Stimulated activated CD8-positive, alpha-beta memory T cell treated with anti-CD3 and anti-CD28 coated beads, Interleukin-12 subunit alpha, Interleukin-12 subunit beta, amount 100 ng/mL, for 24 hours (primary cell): ENCODE results near the gene HIVEP2.

Source experiments
- DNase-seq: peaks from one replicate; pipeline ENCODE4 v3.0.0-alpha.2; 2020; ENCODE audit errors: extremely low read depth

The HIVEP2 gene

DNA sequence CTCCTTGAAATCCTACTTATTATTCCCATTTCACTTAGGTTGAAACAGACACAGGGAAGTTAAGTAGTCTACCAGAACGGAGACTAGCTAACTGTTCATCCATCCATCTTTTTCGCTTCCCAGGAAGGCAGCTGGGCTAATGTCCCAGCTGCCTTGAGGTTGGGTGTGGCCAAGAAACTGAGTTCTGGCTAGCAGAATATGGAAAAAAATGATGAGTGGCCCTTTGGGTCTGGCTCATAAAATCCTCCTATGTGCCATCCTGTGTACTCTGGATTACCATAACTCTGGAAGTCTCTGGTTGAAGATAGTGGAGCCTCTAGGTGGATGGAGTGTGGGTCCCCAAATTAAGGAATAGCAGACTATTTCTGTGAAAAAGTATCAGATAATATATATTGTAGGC, 206.2 kb downstream of the HIVEP2 start:
- DNase-seq: no peak

DNA sequence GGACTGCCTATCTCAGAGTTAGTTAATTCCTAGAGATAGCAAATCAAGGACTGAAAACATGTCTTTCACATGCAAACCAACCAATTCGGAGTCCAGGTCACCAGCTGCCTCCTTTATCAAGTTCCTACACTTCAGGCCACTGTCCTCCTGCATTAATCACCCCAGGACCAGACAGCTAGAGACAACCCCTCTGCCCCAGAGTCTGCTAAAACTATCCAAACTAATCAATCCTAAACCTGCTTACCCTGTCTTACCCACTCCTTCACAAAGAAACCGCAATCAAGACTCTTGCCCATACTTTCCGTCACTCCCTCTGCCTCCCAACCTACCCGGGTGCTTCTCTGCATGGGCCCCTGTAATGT, 207.0 kb downstream of the HIVEP2 start:
- DNase-seq: no peak

DNA sequence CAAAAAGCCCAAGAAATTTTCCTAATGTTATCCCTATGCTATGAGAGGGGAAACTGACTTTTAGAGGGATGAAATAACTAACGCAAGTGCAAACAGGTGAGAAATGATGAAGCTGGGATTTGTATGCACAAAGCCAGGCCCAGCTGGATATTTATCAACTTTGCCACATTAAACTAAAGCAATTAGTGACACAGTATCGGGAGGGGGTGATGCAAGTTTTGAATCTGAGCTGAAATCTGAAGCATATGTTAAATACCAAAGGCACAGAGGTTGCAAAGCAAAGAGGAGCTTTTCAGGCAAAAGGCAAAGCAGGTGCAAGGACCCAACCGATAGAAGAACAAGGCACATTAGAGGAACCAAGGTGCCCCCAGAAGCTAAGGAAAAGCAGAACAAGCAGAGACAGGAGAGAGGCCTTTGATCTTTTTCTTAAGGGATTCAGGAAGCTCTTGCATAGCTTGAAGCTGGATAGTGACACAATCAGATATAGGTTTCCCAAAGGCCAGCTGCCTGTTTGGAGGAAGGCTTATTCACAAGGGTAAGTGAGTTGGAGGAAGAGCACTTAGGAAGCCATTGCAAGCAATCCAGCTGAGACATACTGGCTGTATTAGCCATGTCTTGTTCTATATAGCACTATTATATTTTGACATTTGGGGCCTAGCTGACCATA, 207.5 kb downstream of the HIVEP2 start:
- no peak for DNase-seq

DNA sequence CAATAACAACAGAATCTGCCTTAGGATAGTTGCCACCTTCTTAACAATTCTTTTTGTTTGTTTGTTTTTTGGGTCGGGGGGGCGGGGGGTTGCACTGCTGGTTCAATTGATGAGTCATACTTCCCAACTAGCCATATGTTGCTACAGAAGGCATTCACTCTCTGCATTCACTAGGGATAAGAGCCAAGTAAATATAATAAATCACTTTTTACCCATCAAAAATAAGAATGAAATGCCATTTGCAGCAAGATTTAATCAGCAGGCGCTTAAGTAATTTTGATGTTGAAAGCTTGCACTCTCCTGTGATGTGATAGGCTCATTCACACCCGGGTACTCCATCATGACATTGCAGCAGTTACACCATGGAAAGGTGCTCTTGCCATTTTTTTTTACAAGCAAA, 209.8 kb downstream of the HIVEP2 start:
- no peak for DNase-seq

DNA sequence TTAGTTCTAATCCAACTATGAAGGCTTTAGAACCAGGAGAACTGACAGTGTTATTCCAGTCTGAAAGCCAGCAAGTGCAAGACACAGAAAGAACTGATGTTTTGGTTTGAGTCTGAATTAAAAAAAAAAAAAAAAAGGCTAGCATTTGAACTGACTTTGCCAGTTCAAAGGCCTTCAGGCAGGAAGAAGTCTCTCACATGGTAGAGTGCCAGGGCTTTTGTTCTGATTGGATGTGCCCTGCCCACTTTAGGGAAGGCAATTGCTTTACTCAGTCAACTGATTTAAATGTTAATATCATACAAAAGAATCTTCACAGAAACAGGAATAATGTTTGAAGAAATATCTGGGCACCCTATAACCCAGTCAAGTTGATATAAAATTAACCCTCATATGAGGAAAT, 212.2 kb downstream of the HIVEP2 start:
- no peak for DNase-seq

DNA sequence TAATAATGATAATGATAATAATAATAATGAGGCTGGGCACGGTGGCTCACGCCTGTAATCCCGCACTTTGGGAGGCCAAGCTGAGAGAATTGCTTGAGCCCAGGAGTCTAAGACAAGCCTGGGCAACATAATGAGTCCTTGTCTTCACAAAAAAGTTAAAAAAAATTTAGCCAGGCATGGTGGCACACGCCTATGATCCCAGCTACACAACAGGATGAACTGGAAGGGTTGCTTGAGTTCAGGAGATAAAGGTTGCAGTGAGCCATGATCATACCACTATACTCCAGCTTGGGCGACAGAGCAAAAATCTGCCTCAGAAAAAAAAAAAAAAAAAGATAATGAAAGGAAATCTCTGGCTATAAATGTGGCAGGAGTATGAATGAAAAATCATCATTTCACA, 213.4 kb downstream of the HIVEP2 start:
- no peak for DNase-seq

DNA sequence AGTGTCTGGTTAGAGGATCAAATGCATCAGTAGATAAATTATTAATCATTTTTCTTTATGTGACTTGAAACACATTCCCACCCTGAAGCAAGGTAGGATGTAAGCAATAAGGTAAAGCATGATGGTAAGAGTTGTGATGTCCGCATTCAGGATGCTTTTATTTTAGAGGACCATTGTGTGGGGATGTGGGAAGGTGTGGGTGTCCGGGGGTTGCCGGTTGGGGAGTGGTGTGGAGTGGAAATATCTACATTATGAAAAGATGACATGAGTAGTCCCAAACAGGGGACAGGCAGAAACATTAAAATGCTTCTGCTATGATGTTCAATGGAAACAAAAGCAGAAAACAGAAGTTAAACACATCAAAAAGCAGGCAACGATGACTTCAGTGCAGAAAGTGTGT, 215.4 kb downstream of the HIVEP2 start:
- DNase-seq: no peak

DNA sequence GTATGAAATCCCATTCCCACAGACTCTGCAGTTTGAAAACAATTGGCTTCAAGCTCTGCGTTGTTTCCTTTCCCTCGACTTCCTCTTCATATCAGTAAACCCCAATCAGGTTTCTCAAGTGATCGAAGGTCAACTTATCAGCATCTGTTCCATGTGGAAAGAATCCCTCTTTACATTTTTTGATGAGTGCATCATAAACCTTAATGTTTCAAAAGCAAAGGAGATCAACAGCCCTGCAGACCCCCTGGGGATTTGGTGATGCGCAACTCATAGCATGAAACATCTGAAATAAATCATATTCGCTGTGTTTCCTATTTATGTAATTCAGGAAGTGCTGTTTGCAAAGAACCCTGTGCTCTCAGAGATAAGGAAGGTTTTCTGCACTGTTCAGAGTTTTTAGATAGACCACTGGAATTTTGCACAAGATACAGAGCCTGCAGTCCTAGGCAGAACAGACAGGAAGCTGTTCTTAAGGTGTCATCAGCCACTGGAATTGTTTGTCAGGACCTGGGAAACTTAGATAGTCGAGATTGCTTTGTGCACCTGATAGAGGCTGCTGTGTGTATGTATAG, 216.0 kb downstream of the HIVEP2 start:
- DNase-seq: no peak

DNA sequence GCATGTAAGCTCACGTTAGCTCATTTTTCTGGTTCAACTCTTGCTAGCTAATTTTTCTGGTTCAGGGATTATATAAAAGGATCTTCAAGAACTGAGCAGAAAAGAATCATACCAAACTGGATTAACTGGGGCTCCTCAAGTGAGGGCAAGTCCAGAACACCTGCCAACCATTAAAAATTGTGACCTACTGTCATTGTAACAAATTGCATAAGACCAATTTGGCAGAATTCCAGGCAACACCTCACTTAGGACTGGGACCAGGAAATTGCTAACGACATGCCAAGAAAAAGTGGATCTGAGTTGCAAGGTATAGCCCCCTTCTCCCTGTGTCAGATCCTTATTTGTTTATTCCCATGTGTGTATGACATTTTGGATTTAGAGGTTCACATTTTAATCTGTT, 216.6 kb downstream of the HIVEP2 start:
- DNase-seq: no peak

DNA sequence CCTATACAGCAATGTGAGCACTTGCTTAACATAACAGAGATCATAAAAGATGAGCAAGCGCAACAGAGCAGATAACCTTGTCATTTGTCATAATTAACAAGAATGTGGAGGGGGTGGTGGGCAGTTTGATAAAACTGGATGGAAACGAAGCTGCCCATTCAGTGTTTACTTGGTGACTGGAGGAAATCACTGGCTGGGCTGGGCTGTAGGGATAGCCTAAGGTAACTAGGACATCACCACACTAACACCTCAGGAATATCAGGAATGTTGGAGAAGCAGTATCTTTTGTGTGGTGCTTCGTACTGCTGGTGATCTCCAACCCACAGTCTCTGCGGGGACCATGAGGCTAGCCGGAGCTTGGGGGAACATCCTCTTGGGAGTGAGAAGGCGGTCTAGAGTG, 218.4 kb downstream of the HIVEP2 start:
- no peak for DNase-seq

DNA sequence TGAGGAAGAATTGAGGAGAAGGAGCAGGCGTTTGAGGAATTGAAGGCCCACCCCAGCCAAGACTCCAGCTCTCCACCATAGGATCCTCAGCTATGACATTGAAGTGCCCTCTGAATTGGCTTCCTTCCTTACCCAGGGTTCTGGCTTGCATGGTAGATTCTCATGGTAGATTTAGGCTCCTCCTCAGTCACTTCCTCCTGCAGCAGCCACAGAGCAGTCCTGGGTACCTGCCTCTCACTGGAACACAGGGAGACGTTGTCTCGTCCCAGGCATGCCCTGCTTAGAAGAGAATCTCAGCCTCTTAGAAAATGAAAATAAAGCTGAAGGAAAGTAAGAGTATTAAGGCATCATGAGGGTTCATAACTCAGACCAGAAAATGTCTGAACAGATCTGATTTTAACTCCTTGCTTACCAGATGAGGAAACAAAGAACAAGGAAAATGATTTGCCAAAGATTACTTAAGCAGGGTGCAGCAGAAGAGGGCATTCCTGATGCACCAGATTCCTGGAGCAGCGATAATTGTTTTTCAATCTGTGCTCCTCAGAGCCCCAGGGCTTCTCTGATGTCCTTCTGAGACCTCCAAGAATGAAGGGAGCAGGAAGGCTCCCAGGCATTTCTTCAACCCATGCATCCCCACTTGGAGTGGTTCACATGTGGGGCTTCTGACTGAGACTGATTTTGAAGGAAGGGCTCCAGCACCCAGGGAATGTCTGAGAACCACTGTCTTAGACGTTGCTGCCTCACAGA, 219.8 kb downstream of the HIVEP2 start:
- no peak for DNase-seq

DNA sequence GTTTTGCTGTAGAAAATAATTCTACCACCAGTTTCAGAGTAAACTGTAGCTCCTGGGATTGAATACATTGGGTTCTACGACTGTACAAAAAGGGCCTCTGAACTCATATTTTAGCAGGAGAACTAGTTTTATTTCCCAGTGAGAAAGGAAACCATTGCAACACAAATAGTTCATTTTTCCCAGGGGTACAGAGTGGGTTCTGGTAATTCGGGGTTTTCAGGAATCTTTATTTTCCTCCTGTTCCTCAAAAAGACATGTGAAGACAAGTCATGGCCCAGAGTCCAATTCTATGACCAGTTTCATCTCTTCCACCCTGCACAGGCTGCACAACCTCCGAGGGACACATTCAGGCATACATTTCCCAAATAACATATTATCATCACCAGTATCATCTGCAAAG, 222.1 kb downstream of the HIVEP2 start:
- DNase-seq: no peak

DNA sequence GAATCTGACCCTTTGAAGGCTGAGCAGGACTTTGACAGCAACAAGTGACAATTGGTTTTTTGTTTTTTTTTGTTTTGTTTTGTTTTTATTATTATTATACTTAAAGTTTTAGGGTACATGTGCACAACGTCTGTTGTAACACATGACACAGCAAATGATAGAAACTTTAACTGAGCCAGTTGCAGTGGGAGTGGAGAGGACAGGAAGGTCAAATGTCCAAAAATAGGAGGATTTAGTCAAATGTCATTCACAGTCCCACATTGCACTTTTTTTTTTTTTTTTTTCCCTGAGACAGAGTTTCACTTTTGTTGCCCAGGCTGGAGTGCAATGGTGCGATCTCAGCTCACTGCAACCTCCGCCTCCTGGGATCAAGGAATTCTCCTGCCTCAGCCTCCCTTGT, 223.0 kb downstream of the HIVEP2 start:
- DNase-seq: no peak

DNA sequence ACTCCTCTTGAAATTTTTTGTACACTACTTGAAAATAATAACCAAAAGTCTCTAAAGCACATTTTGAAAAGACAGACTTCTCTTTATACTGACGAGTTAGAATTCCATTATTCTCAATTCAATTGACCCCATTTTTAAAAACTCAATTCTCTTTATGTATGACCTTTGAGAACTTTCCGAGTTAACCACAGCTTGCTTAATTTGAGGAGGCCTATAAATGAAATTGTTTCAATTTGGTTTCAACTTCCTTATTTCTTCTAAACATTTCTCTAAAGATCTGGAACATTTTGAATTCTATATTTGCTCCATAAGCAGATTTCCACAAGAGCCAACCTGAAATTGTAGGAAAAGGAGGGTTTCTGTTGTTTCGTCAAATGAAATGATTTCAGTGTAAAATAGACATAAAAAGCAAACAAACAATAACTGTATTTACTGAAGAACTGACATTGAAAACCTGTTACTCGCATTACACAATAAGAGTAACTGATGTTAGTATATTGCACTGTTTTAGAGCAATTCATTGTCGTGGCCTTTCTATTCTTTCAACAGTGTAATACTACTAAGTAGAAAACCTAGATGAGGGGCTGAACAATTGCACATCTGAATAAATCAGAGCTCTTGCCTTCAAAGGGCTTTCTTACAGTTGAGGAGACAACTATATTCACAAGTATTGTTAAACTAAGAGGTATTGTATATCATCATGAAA, 223.6 kb downstream of the HIVEP2 start:
- no peak for DNase-seq

DNA sequence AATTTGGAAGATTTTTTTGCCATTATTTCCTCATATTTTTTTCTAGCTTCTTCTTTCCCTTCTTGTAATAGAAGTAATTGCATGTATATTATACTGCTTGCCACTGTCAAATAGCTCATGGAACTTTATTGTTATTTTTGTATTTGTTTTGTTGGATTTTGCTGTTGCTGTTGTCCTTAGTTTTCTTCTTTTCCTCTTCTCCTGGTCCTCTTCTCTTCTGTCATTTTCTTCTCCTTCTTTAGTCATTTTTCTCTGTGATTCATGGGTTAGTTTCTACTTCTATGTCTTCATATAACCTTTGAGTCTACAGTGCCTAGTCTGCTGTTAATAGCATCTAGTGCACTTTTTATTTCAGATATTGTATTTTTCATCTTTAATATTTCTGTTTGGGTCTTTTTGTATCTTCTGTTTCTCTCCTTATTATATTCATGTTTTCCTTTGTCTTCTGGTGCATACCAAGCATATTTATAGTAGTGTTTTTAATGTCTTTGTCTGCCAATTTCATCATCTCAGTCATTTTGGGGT, 226.2 kb downstream of the HIVEP2 start:
- DNase-seq: no peak

DNA sequence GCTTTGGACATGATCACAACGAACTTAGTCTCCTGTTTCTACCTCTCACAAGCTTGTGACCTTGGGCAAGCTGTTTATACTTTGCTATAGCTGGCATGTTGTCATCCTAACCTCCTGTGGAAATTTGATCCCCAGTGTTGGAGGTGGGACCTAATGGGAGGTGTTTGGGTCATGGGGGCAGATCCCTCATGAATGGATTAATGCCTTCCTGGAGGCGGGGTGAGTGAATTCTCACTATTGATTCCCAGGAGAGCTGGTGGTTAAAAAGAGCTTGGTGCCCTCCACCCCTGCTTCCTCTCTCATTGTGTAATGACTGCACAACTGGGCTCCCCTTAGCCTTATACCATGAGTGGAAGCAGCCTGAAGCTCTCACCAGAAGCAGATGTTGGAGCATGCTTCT, 228.9 kb downstream of the HIVEP2 start:
- DNase-seq: no peak

DNA sequence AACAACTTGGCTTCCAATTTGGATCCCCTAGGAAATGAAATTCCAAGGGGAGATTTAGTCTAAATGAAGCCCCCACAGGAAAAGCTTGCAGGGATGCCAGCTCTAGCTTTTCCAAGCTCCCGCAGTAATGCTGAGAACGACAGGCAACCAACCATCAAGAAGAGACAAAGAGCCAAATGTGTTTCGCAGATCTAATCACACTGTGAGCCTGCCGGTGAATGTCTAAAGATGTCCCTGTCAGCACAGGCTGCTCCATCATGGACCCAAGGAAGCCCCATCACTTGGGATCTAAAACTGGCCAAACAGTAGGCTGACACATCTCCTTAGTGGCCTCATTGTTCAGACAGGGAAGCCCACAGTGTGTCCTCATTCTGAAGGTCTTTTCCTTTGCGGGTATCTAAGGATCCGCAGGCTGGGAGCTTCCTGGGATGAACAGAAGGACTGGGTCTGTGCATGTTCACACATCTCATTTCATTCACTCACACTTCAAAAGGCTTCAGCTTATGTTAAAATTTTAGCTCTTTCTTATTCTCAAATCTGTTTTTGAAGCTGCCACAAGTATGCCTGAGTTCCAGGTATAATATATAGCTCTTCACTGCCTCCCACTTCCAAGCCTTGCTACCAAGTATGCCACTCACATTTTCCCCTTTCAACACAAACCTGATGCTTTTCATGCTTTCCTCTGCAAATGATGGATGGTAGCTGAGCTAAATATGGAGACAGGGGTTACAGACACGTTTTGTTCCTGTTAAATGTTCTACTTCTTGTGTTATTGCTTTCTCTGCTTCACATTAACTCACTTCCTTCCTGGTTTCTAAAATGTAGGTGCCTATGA, 229.8 kb downstream of the HIVEP2 start:
- DNase-seq: no peak

DNA sequence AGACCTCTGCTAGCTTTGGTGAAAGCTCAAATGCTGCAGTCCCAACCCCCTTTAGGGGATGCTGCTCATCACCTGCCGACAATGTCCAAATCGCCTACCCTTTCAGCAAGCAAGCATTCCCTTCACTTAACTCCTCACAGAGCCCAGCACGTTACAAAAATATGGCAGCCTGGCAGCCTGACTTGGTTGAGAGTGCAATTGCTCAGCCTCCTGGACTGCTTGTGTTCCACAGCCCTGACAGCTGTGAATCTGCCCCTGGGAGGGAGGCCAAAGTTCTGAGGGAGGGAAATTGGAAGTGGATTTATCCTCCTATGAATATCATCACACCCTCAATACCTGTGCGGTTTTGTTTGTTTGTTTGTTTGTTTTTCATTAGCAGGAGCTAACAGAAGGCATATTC, 231.0 kb downstream of the HIVEP2 start:
- no peak for DNase-seq

DNA sequence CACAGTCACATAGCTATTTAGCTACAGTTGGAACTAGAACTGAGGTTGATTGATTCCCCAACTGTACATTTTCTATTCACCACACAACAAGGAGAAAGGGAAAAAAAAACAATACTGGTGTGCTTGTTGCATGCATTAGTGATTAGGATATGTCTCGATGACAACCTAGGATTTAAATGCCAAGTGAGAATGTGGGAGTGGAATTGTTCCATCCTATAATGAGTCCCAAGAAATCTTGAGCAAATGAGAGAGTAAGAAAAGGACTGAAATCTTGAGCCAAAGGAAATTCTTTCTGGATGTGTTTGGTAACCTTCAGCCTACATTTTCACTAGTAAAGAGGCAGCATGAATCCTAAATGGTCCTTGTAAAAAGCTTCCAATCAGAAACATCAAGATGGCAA, 232.7 kb downstream of the HIVEP2 start:
- no peak for DNase-seq

DNA sequence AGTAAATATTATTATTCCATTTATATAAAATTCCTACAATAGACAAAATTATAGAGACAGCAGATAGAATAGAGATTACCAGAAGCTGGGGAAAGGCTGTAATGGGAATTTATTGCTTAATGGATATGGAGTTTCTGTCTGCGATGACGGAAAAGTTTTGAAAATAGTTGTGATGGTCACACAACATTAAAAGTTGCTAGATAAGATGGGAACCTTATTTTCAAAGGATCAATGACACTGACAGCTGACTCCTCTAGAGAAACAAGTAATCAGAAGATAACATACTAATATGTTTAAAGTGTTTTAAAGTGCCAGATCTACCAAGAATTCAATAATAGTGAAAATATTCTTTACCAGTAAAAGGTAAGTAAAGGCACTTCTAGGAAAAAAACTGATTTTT, 236.3 kb downstream of the HIVEP2 start:
- DNase-seq: no peak

DNA sequence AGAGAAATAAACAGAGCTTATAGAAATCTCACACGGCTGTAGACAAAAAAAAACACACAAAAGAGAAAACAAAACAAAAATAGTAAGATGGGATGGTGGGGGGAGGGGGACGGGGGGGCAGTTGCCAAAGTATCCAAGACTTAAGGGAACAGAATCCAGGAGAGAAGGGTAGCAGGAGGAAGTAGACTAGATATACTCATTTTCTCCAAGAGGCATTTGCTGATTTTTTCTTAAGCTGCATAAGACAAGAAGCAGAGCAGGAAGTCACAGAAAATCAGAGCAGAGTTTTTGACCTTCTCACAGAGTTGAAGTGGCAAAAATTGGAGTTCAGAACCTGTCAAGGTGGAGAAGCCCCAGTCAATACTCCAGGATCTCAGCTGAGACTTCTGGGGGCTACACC, 237.7 kb downstream of the HIVEP2 start:
- no peak for DNase-seq

DNA sequence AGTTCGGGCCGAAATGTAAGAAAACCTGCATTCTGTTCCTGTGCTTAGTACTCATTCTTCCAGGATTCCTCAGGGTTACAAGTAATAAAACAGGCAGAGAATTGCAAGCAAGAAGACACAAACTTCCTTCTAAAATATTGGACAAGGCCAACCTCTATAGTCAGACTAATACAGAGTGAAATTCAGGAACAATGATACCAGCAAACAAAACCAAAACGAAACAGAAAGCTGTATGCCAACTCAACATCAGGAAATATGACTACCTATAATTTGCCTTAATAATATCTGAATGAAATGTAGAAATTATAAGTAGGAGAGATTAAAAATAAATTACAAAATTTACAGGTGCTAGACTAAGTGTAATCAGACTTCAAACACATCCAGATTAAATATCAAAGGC, 238.8 kb downstream of the HIVEP2 start:
- no peak for DNase-seq
